ENCODE data around the gene CNOT11. TPM values are rescaled to one million over a fixed set of nuclear protein-coding genes. Genes with fewer than 3 reads are reported as not detected.

The CNOT11 gene
- total RNA-seq, 6 experiments from 2014 or later, result 38.1 to 53.8 (median 43.0) TPM

DNA sequence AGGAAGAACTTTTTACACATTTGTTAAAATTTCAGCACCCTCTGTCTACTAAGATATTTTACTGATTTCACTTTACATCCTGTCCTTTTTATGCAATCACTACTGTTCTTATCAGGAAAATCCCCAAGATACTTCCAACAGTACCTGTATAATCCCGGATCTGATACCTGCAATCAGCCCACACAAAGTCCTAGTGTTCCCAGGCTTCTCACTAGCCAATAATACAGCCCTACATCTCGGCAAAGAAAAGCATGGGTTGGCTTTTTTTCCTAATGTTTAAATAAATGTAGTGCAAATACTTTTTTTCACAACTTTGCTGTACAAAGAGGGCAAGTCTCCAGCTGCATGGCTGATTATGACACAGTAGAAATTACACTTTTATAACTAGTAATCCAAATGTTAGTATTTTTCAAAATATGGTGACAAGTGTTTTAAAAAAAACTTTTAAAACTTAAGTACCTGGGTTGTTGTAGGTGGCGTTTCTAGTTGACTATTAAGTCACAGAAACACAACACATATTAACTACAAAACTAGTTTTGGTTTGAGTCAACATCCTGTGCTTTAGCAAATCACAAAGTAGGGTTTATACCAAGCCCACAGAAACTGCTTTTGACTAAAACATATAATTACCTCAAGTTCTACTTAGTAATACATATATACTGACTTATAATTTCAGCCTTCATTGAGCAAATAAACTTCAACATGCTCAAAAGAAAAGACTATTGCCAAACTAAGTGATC lies 19.5 kb downstream of the CNOT11 start:
- no peaks in the 10 kb centered on the region for H3K9me3 Mint-ChIP-seq
- H3K4me1 Mint-ChIP-seq (ENCODE audit: low read depth), result no peaks in the 10 kb centered on the region
- no peak overlapping the region for H3K27ac Mint-ChIP-seq
- no peak for DNase-seq
- H3K27me3 Mint-ChIP-seq (ENCODE audit: insufficient read depth), result peaks cover 5% of the 10 kb centered on the region
- TF ChIP-seq, protein P1, sequence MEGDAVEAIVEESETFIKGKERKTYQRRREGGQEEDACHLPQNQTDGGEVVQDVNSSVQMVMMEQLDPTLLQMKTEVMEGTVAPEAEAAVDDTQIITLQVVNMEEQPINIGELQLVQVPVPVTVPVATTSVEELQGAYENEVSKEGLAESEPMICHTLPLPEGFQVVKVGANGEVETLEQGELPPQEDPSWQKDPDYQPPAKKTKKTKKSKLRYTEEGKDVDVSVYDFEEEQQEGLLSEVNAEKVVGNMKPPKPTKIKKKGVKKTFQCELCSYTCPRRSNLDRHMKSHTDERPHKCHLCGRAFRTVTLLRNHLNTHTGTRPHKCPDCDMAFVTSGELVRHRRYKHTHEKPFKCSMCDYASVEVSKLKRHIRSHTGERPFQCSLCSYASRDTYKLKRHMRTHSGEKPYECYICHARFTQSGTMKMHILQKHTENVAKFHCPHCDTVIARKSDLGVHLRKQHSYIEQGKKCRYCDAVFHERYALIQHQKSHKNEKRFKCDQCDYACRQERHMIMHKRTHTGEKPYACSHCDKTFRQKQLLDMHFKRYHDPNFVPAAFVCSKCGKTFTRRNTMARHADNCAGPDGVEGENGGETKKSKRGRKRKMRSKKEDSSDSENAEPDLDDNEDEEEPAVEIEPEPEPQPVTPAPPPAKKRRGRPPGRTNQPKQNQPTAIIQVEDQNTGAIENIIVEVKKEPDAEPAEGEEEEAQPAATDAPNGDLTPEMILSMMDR (IDR thresholded peaks at IDR 0.05), result no peak
- H3K36me3 Mint-ChIP-seq (ENCODE audit: low read depth), result peaks cover 34% of the 10 kb centered on the region; the same call in 1 of the 2 replicates
- no peak overlapping the region for H3K4me3 Mint-ChIP-seq

DNA sequence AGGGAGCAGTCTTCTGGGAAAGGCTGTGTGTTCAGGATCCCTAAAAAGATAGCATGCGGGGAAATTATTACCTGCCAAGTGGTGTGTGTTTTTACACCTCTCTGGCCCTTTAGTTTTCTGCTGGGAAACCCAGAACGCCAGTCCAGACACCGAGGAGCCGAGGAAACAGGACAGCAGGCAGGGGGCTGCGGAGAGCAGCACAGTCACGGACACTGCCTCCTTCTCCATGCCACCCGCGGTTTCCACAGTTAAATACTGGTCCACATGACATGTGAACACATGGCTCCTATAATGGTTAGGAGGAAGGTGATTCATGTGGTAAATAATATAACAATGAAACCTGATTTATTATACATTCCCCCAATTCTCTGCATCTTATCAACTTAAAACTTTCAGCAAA lies 20.4 kb downstream of the CNOT11 start:
- H3K4me3 Mint-ChIP-seq, result no peak overlapping the region
- peaks cover 4% of the 10 kb centered on the region for H3K27me3 Mint-ChIP-seq (ENCODE audit: insufficient read depth)
- no peak overlapping the region for H3K27ac Mint-ChIP-seq
- TF ChIP-seq, protein P1 (IDR thresholded peaks at IDR 0.05), result no peak
- no peaks in the 10 kb centered on the region for H3K9me3 Mint-ChIP-seq
- H3K36me3 Mint-ChIP-seq (ENCODE audit: low read depth), result peaks cover 32% of the 10 kb centered on the region; the same call in 1 of the 2 replicates
- DNase-seq, result no peak
- H3K4me1 Mint-ChIP-seq (ENCODE audit: low read depth), result no peaks in the 10 kb centered on the region

DNA sequence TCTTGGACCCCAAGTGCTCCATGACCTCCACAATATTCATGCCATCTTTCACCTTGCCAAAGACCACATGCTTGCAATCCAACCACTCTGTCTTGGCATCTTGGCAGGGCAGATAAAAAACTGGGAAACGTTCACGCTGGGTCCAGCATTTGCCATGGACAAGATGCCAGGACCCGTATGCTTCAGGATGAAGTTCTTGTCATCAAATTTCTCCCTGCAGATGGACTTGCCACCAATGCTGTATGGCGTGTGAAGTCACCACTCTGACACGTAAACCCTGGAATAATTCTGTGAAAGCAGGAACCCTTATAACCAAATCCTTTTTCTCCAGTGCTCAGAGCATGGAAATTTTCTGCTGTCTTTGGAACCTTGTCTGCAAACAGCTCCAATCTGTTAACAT lies 21.5 kb downstream of the CNOT11 start:
- peaks cover 4% of the 10 kb centered on the region for H3K27me3 Mint-ChIP-seq (ENCODE audit: insufficient read depth)
- peaks cover 34% of the 10 kb centered on the region; the same call in 1 of the 2 replicates for H3K36me3 Mint-ChIP-seq (ENCODE audit: low read depth)
- H3K4me1 Mint-ChIP-seq (ENCODE audit: low read depth), result no peaks in the 10 kb centered on the region
- H3K9me3 Mint-ChIP-seq, result no peaks in the 10 kb centered on the region
- H3K4me3 Mint-ChIP-seq, result no peak overlapping the region
- no peak overlapping the region for H3K27ac Mint-ChIP-seq
- TF ChIP-seq, protein P1 (IDR thresholded peaks at IDR 0.05), result no peak
- no peak for DNase-seq

DNA sequence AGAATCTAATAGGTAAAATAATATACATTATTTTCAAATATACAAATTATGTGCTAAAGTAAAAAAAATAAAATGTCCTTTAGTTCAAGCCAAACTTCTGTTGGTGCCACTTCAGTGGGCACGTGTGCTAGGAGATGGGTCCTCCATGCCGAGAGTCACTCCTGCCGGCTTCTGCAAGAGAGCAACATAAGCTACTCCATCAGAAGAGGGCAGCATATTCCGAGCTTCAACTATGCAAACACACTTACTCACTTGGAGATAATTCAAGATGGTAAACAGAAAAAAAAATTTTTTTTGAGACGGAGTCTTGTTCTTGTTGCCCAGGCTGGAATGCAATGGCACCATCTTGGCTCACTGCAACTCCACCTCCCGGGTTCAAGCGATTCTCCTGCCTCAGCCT lies 24.4 kb downstream of the CNOT11 start:
- H3K36me3 Mint-ChIP-seq (ENCODE audit: low read depth), result peaks cover 42% of the 10 kb centered on the region
- H3K9me3 Mint-ChIP-seq, result no peaks in the 10 kb centered on the region
- H3K4me3 Mint-ChIP-seq, result no peak overlapping the region
- H3K4me1 Mint-ChIP-seq (ENCODE audit: low read depth), result no peaks in the 10 kb centered on the region
- TF ChIP-seq, protein P1 (IDR thresholded peaks at IDR 0.05), result peak; percentile 36; the same call in 1 of the 2 replicates
- no peak overlapping the region for H3K27ac Mint-ChIP-seq
- no peaks in the 10 kb centered on the region for H3K27me3 Mint-ChIP-seq (ENCODE audit: insufficient read depth)
- DNase-seq, result peak; percentile 9

DNA sequence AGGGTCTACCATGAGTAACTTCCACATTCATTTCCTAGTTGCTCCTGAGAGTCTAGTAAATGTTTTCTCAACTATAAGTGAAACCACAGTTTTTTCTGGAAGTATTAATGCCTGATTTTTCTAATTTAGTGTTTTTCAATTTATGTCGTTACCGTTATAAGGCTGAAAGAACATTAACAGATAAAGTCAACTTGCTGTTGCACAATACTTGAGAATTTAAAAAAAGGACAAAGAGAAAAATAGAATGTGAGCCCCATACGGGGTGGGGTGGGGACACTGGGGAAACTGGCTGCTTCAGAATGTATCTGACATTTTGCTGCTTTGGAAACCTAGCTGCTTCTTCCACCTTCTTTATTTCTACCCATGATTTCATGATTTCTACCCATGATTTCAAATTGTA lies 26.2 kb downstream of the CNOT11 start:
- H3K27me3 Mint-ChIP-seq (ENCODE audit: insufficient read depth), result no peaks in the 10 kb centered on the region
- H3K27ac Mint-ChIP-seq, result no peak overlapping the region
- H3K4me3 Mint-ChIP-seq, result no peak overlapping the region
- no peaks in the 10 kb centered on the region for H3K9me3 Mint-ChIP-seq
- TF ChIP-seq, protein P1 (IDR thresholded peaks at IDR 0.05), result no peak
- DNase-seq, result no peak
- H3K36me3 Mint-ChIP-seq (ENCODE audit: low read depth), result peaks cover 45% of the 10 kb centered on the region
- no peaks in the 10 kb centered on the region for H3K4me1 Mint-ChIP-seq (ENCODE audit: low read depth)

All from HFFc6 (cell line).